Measurements from ENCODE around the gene EIF3L. TPM values are rescaled to one million over a fixed set of nuclear protein-coding genes. Genes with fewer than 3 reads are reported as not detected.

Gene EIF3L
- total and polyA plus RNA-seq, 9 of the 15 experiments (the other 6 are each of a cell fraction or from before 2014, with no cell fraction given), result 257 to 699 (median 368) TPM

GRCh38 chr22:37920126-37920525, 70.9 kb downstream of the EIF3L start:
- Histone ChIP-seq H3K27me3 (ENCODE audit: control insufficient read depth in 2 of 2, insufficient read depth in 2 of 2, low read length in 2 of 2) (no peaks in the 10 kb centered on the region), H3K9me3 (replicated peaks; ENCODE audit: control insufficient read depth, insufficient read depth, low read depth, low read length) (no peaks in the 10 kb centered on the region), H3K9me1 (ENCODE audit: control insufficient read depth, insufficient read depth, low read length) (no peaks in the 10 kb centered on the region), H3K79me2 (ENCODE audit: control insufficient read depth, insufficient read depth, low read length) (no peaks in the 10 kb centered on the region), H3K36me3 (ENCODE audit: control insufficient read depth, insufficient read depth, low read length) (peaks cover 15% of the 10 kb centered on the region; the same call in 1 of the 3 replicates), H3K4me3 (no peak overlapping the region), H3K4me1 (replicated peaks in 1 of 2; ENCODE audit: control insufficient read depth in 2 of 2, insufficient read depth in 2 of 2, low read length in 2 of 2) (peaks cover 0 to 6% of the 10 kb centered on the region in 2 experiments; a peak in 1 of 5 replicates), H3K27ac (ENCODE audit: extremely low read depth, low read depth, low read length) (no peak overlapping the region), H4K20me1 (replicated peaks; ENCODE audit: control insufficient read depth, insufficient read depth, low read length) (no peaks in the 10 kb centered on the region), H2AFZ (ENCODE audit: low read depth, low read length) (no peak overlapping the region), H3K4me2 (ENCODE audit: insufficient read depth, low read length) (no peak overlapping the region), H3K9ac (ENCODE audit: insufficient read depth in 1 of 2, low read depth in 2 of 2, low read length in 2 of 2) (no peak overlapping the region)
- DNase-seq (ENCODE audit: extremely low read depth in 1 of 4, low spot score in 3 of 4), result no peak
- intact Hi-C loops (cut with micrococcal nuclease), result no loop called here
- 76% methylated on average over 5 of the region's 5 CpGs for WGBS (ENCODE audit: insufficient coverage, low coverage, missing lambda C conversion rate)
- ChIA-PET CTCF (ENCODE audit: low intra/inter-chr PET ratio) (no interaction called here), POLR2A (interaction anchor here (0.7 kb wide), 1 partner anchor 112 kb away, joined by 3 read pairs; no protein-coding TSS in a partner anchor)
- ATAC-seq, result no peak
- no peak for FAIRE-seq
- no TSS peak for BruUV-seq (replicated peaks)
- TF ChIP-seq NFE2 (IDR thresholded peaks at IDR 0.05; ENCODE audit: low read depth) (no peak), MCM2 (IDR thresholded peaks at IDR 0.05; ENCODE audit: low read depth) (no peak), FOXK2 (conservative IDR thresholded peaks at IDR 0.05 in 1 of 2, IDR thresholded peaks at IDR 0.05 in 1 of 2; ENCODE audit: low read depth in 2 of 2) (no peak), ETV6 (IDR thresholded peaks at IDR 0.05; ENCODE audit: borderline replicate concordance in 1 of 2, low read depth in 2 of 2, low read length in 1 of 2) (no peak), ETV6 (CRISPR knock-in tag; IDR thresholded peaks at IDR 0.05; ENCODE audit: borderline replicate concordance) (no peak), NR2C2 (CRISPR knock-in tag; IDR thresholded peaks at IDR 0.05) (no peak), NR2C2 (tag; IDR thresholded peaks at IDR 0.05) (no peak)
- in situ Hi-C loops (cut with MboI), result no loop called here

GRCh38 chr22:37922191-37922590, 73.0 kb downstream of the EIF3L start:
- ChIA-PET POLR2A (no interaction called here), CTCF (ENCODE audit: low intra/inter-chr PET ratio) (no interaction called here)
- 100% methylated on average over 1 of the region's 11 CpGs for WGBS (ENCODE audit: insufficient coverage, low coverage, missing lambda C conversion rate)
- Histone ChIP-seq H2AFZ (ENCODE audit: low read depth, low read length) (no peak overlapping the region), H3K4me2 (ENCODE audit: insufficient read depth, low read length) (no peak overlapping the region), H3K4me3 (no peak overlapping the region), H3K27me3 (ENCODE audit: control insufficient read depth in 2 of 2, insufficient read depth in 2 of 2, low read length in 2 of 2) (no peaks in the 10 kb centered on the region), H3K36me3 (ENCODE audit: control insufficient read depth, insufficient read depth, low read length) (peaks cover 27% of the 10 kb centered on the region; the same call in 2 of the 3 replicates), H4K20me1 (replicated peaks; ENCODE audit: control insufficient read depth, insufficient read depth, low read length) (no peaks in the 10 kb centered on the region), H3K79me2 (ENCODE audit: control insufficient read depth, insufficient read depth, low read length) (no peaks in the 10 kb centered on the region), H3K27ac (ENCODE audit: extremely low read depth, low read depth, low read length) (no peak overlapping the region), H3K9ac (ENCODE audit: insufficient read depth in 1 of 2, low read depth in 2 of 2, low read length in 2 of 2) (no peak overlapping the region), H3K9me1 (ENCODE audit: control insufficient read depth, insufficient read depth, low read length) (no peaks in the 10 kb centered on the region), H3K9me3 (replicated peaks; ENCODE audit: control insufficient read depth, insufficient read depth, low read depth, low read length) (no peaks in the 10 kb centered on the region), H3K4me1 (replicated peaks in 1 of 2; ENCODE audit: control insufficient read depth in 2 of 2, insufficient read depth in 2 of 2, low read length in 2 of 2) (peaks cover 0 to 6% of the 10 kb centered on the region in 2 experiments; a peak in 1 of 5 replicates)
- no peak for DNase-seq (ENCODE audit: extremely low read depth in 1 of 4, low spot score in 3 of 4)
- no peak for ATAC-seq
- intact Hi-C loops (cut with micrococcal nuclease) (no loop called here), in situ Hi-C loops (cut with MboI) (no loop called here)
- no peak for FAIRE-seq
- BruUV-seq (replicated peaks), result no TSS peak
- TF ChIP-seq CHD4 (IDR thresholded peaks at IDR 0.05; ENCODE audit: insufficient read depth, insufficient replicate concordance, low read depth, low read length, poor library complexity, severe bottlenecking) (no peak), PHB (CRISPR knock-in tag; IDR thresholded peaks at IDR 0.05) (no peak), HIVEP1 (CRISPR knock-in tag; IDR thresholded peaks at IDR 0.05) (no peak), ARID3A (IDR thresholded peaks at IDR 0.05; ENCODE audit: borderline replicate concordance, low read depth, low read length) (no peak), NFATC3 (IDR thresholded peaks at IDR 0.05) (no peak), PTRF (tag; IDR thresholded peaks at IDR 0.05) (no peak), L3MBTL2 (IDR thresholded peaks at IDR 0.05) (no peak), RBBP5 (IDR thresholded peaks at IDR 0.05; ENCODE audit: borderline replicate concordance, insufficient read depth, low read length, poor library complexity, severe bottlenecking) (no peak), PRMT5 (CRISPR knock-in tag; IDR thresholded peaks at IDR 0.05) (no peak), ATF1 (CRISPR knock-in tag; IDR thresholded peaks at IDR 0.05) (no peak), ATF1 (tag; IDR thresholded peaks at IDR 0.05) (no peak)

Data from K562 (cell line).